ENCODE data around the gene PXYLP1. TPM values are rescaled to one million over a fixed set of nuclear protein-coding genes. Genes with fewer than 3 reads are reported as not detected.

Gene PXYLP1
- total and polyA plus RNA-seq, 9 of the 15 experiments (the other 6 are each of a cell fraction or from before 2014, with no cell fraction given): 0.80 to 2.9 (median 1.3) TPM

DNA sequence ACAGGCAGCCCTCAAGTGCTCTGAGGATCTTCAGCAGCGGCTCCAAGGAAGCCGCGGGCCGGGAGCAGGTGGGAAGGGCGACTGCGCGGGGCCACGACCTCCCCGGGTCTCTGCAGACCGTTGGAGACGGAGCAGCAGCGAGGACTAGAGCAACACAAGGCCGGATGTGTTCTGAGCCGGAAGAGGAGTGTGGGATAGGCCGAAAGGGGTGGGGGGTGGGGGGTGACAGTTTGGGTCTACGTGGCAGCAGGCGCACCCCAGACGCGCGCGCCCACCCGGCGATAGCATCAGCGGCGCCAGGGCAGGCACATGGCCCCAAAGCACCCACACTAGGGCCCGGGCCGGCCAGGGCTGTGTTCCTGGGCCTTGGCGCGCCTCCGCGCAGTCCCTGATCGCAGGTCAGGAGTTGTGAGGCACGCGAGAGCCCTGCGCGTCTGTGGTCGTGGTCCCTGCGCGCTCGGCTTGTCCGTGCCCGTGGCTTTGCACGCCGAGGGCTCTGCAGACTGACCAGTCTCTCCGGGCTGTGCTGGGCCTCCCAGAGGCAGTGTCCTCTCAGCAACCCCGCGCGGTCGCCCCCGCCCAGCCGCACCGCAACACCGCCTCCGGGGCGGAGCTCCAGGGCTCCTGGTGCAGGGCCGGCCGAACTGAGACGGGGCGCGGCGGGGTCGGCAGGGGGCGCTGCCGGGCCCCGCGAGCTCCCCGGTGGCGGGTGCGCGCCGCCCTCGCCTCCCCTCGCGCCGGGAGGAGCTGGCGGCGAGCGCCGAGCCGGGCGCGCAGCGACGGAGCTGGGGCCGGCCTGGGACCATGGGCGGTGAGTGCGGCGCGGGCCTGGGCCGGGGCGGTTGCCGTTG lies at the start of gene PXYLP1 (continued):
- TF ChIP-seq, protein P1, sequence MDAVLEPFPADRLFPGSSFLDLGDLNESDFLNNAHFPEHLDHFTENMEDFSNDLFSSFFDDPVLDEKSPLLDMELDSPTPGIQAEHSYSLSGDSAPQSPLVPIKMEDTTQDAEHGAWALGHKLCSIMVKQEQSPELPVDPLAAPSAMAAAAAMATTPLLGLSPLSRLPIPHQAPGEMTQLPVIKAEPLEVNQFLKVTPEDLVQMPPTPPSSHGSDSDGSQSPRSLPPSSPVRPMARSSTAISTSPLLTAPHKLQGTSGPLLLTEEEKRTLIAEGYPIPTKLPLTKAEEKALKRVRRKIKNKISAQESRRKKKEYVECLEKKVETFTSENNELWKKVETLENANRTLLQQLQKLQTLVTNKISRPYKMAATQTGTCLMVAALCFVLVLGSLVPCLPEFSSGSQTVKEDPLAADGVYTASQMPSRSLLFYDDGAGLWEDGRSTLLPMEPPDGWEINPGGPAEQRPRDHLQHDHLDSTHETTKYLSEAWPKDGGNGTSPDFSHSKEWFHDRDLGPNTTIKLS (IDR thresholded peaks at IDR 0.05; ENCODE audit: borderline replicate concordance, low read depth): peak; percentile 80; the same call in 1 of the 2 replicates
- TF ChIP-seq POLR2G (IDR thresholded peaks at IDR 0.05; ENCODE audit: low read depth, low read length): peak; percentile 94
- TF ChIP-seq SMARCA5 (IDR thresholded peaks at IDR 0.05): no peak
- TF ChIP-seq, protein P2, sequence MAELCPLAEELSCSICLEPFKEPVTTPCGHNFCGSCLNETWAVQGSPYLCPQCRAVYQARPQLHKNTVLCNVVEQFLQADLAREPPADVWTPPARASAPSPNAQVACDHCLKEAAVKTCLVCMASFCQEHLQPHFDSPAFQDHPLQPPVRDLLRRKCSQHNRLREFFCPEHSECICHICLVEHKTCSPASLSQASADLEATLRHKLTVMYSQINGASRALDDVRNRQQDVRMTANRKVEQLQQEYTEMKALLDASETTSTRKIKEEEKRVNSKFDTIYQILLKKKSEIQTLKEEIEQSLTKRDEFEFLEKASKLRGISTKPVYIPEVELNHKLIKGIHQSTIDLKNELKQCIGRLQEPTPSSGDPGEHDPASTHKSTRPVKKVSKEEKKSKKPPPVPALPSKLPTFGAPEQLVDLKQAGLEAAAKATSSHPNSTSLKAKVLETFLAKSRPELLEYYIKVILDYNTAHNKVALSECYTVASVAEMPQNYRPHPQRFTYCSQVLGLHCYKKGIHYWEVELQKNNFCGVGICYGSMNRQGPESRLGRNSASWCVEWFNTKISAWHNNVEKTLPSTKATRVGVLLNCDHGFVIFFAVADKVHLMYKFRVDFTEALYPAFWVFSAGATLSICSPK (IDR thresholded peaks at IDR 0.05; ENCODE audit: borderline replicate concordance): no peak
- TF ChIP-seq ZFX (CRISPR knock-in tag; IDR thresholded peaks at IDR 0.05): peak; percentile 98
- TF ChIP-seq, protein P3, sequence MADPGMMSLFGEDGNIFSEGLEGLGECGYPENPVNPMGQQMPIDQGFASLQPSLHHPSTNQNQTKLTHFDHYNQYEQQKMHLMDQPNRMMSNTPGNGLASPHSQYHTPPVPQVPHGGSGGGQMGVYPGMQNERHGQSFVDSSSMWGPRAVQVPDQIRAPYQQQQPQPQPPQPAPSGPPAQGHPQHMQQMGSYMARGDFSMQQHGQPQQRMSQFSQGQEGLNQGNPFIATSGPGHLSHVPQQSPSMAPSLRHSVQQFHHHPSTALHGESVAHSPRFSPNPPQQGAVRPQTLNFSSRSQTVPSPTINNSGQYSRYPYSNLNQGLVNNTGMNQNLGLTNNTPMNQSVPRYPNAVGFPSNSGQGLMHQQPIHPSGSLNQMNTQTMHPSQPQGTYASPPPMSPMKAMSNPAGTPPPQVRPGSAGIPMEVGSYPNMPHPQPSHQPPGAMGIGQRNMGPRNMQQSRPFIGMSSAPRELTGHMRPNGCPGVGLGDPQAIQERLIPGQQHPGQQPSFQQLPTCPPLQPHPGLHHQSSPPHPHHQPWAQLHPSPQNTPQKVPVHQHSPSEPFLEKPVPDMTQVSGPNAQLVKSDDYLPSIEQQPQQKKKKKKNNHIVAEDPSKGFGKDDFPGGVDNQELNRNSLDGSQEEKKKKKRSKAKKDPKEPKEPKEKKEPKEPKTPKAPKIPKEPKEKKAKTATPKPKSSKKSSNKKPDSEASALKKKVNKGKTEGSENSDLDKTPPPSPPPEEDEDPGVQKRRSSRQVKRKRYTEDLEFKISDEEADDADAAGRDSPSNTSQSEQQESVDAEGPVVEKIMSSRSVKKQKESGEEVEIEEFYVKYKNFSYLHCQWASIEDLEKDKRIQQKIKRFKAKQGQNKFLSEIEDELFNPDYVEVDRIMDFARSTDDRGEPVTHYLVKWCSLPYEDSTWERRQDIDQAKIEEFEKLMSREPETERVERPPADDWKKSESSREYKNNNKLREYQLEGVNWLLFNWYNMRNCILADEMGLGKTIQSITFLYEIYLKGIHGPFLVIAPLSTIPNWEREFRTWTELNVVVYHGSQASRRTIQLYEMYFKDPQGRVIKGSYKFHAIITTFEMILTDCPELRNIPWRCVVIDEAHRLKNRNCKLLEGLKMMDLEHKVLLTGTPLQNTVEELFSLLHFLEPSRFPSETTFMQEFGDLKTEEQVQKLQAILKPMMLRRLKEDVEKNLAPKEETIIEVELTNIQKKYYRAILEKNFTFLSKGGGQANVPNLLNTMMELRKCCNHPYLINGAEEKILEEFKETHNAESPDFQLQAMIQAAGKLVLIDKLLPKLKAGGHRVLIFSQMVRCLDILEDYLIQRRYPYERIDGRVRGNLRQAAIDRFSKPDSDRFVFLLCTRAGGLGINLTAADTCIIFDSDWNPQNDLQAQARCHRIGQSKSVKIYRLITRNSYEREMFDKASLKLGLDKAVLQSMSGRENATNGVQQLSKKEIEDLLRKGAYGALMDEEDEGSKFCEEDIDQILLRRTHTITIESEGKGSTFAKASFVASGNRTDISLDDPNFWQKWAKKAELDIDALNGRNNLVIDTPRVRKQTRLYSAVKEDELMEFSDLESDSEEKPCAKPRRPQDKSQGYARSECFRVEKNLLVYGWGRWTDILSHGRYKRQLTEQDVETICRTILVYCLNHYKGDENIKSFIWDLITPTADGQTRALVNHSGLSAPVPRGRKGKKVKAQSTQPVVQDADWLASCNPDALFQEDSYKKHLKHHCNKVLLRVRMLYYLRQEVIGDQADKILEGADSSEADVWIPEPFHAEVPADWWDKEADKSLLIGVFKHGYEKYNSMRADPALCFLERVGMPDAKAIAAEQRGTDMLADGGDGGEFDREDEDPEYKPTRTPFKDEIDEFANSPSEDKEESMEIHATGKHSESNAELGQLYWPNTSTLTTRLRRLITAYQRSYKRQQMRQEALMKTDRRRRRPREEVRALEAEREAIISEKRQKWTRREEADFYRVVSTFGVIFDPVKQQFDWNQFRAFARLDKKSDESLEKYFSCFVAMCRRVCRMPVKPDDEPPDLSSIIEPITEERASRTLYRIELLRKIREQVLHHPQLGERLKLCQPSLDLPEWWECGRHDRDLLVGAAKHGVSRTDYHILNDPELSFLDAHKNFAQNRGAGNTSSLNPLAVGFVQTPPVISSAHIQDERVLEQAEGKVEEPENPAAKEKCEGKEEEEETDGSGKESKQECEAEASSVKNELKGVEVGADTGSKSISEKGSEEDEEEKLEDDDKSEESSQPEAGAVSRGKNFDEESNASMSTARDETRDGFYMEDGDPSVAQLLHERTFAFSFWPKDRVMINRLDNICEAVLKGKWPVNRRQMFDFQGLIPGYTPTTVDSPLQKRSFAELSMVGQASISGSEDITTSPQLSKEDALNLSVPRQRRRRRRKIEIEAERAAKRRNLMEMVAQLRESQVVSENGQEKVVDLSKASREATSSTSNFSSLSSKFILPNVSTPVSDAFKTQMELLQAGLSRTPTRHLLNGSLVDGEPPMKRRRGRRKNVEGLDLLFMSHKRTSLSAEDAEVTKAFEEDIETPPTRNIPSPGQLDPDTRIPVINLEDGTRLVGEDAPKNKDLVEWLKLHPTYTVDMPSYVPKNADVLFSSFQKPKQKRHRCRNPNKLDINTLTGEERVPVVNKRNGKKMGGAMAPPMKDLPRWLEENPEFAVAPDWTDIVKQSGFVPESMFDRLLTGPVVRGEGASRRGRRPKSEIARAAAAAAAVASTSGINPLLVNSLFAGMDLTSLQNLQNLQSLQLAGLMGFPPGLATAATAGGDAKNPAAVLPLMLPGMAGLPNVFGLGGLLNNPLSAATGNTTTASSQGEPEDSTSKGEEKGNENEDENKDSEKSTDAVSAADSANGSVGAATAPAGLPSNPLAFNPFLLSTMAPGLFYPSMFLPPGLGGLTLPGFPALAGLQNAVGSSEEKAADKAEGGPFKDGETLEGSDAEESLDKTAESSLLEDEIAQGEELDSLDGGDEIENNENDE (IDR thresholded peaks at IDR 0.05; ENCODE audit: low read depth, low read length): no peak
- peak; percentile 96; the same call in 1 of the 2 replicates for TF ChIP-seq PHF8 (IDR thresholded peaks at IDR 0.05; ENCODE audit: borderline replicate concordance, low read length)
- TF ChIP-seq, protein P4, sequence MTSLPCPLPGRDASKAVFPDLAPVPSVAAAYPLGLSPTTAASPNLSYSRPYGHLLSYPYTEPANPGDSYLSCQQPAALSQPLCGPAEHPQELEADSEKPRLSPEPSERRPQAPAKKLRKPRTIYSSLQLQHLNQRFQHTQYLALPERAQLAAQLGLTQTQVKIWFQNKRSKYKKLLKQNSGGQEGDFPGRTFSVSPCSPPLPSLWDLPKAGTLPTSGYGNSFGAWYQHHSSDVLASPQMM (CRISPR knock-in tag; IDR thresholded peaks at IDR 0.05): no peak
- TF ChIP-seq GABPB1 (CRISPR knock-in tag; IDR thresholded peaks at IDR 0.05): peak; percentile 71
- TF ChIP-seq ZNF354B (CRISPR knock-in tag; IDR thresholded peaks at IDR 0.05): no peak
- TF ChIP-seq NFE2L1 (tag; IDR thresholded peaks at IDR 0.05; ENCODE audit: borderline replicate concordance, low read depth): no peak

Measured in K562 (cell line).